Right forelimb (tissue), 1 donor: ENCODE results near the gene SLC43A2.
"Not testable (repeated sequence)": the region's sequence is repeated elsewhere in the genome, so short reads cannot be mapped to it uniquely, and the experiment has no call there.

Experiments used
- DNase-seq: peaks from one replicate; pipeline ENCODE4 v3.0.0-alpha.2; 2018

SLC43A2 gene

GRCh38 chr17:1588821-1589585 lies 39.6 kb downstream of the SLC43A2 start:
- no peak for DNase-seq

GRCh38 chr17:1584167-1584566 lies 44.5 kb downstream of the SLC43A2 start:
- DNase-seq, result no peak

GRCh38 chr17:1583556-1583955 lies 45.1 kb downstream of the SLC43A2 start:
- no peak for DNase-seq

- DNase-seq, result no peak
Observed at GRCh38 chr17:1582374-1582773, 46.3 kb downstream of the SLC43A2 start.

GRCh38 chr17:1580979-1581676 lies 47.5 kb downstream of the SLC43A2 start:
- DNase-seq, result no peak

GRCh38 chr17:1578029-1578428 lies 50.6 kb downstream of the SLC43A2 start:
- no peak for DNase-seq

- DNase-seq, result no peak
Observed at GRCh38 chr17:1577583-1578013, 51.0 kb downstream of the SLC43A2 start.

- DNase-seq, result peak; percentile 90
Observed at GRCh38 chr17:1577182-1577581, 51.5 kb downstream of the SLC43A2 start.

- DNase-seq, result no peak
Observed at GRCh38 chr17:1576500-1576899, 52.1 kb downstream of the SLC43A2 start.

GRCh38 chr17:1574697-1575471 lies 53.8 kb downstream of the SLC43A2 start:
- no peak for DNase-seq

GRCh38 chr17:1573932-1574696 lies 54.5 kb downstream of the SLC43A2 start:
- peak; percentile 88 for DNase-seq

GRCh38 chr17:1572646-1573045 lies 56.0 kb downstream of the SLC43A2 start:
- DNase-seq, result not testable (repeated sequence)

GRCh38 chr17:1571341-1571704 lies 57.3 kb downstream of the SLC43A2 start:
- no peak for DNase-seq

- DNase-seq, result no peak
Observed at GRCh38 chr17:1568950-1569810, 59.5 kb downstream of the SLC43A2 start.

GRCh38 chr17:1566505-1567199 lies 62.0 kb downstream of the SLC43A2 start:
- no peak for DNase-seq

GRCh38 chr17:1565877-1566276 lies 62.8 kb downstream of the SLC43A2 start:
- no peak for DNase-seq

GRCh38 chr17:1563786-1564613 lies 64.6 kb downstream of the SLC43A2 start:
- no peak for DNase-seq

GRCh38 chr17:1563471-1563785 lies 65.2 kb downstream of the SLC43A2 start:
- DNase-seq, result not testable (repeated sequence)

GRCh38 chr17:1562176-1562643 lies 66.4 kb downstream of the SLC43A2 start:
- DNase-seq, result no peak
